ENCODE measurements around the gene AGRP.

The AGRP gene

GRCh38 chr16:67463059-67463458, 20.3 kb downstream of the AGRP start:
- no peak for DNase-seq (ENCODE audit: low read depth)

DNA sequence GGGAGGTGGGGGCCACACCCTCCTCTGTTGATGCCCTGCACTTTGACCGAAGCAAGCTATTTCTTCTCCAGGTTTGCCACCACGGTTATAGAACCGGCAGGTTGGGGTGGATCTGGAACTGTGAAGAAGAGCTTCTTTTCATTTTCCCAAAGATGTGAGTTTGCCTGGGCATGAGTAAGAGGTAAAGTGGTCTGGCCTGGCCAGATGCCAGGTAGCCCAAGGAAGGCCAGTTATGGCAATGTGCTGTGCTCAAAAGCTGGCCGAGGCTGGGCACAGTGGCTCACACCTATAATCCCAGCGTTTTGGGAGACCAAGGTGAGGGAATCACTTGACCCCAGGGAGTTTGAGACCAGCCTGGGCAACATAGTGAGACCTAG, 21.1 kb downstream of the AGRP start:
- no peak for DNase-seq (ENCODE audit: low read depth)

DNA sequence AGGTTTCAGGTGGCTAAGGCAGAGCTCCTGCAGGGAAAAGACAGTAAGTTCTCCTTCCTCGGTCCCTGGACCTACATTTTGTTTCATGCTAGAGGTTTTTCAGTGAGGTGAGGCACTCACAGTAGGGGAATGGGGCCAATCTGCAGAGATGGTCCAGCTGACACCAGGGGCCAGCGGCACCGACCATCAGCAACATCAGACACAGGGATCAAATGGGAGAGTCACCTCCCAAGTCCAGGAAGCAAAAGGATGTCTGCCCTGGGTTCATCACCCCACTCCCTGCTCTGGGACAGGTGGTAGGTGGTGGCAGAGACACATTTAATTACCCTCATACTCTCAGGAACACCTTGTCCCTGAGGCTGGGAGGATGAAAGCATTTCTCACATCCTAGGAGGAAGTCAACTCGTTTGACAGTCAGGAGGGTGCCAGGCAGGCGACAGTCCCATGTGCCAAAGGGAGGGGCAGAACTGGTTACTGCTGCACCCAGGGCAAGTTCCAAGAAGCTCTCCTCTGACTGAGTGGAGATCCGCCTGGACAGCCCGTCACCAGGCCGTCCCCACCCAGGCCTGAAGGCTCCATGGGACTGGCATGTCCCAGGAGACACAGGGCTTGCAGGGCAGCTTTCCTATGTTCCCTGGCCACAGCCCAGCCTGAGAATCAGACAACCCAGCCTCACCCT, 21.6 kb downstream of the AGRP start:
- no peak for DNase-seq (ENCODE audit: low read depth)

DNA sequence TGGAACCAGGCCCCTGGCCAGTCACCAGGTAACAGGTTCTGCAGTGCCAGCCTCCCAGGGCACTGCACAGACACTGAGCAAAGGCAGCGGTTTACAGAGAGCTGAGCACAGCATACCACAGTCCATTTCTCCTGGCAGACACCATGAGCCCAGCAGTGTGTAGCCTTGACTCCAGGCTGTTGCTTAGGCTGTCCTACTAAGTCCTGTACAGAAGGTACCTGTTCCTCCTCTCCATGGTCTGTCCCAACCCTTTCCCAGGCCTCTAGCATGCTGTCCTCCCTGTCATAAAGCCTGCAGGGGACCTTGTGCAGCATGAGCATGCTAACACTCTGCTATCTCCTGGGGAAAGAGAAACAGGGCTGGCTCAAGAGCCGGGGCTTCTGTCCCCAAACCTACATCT, 22.4 kb downstream of the AGRP start:
- DNase-seq (ENCODE audit: low read depth), result no peak

- no peak for DNase-seq (ENCODE audit: low read depth)
Observed at GRCh38 chr16:67460168-67460567, 23.2 kb downstream of the AGRP start.

DNA sequence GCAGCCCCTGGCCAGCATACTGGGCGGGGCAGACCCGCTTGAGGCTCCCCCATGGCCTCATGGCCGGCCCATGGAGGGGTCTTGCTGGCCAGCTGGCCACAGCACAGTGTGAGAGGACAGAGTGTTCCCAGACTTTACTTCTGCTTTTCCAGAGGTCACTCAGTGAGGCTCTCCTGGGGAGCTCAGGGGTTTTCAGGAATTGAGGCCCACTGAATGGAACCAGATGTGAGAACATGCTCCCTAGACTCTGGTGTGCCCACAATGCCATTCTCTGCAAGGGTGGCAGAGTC, 23.5 kb downstream of the AGRP start:
- DNase-seq (ENCODE audit: low read depth), result no peak

GRCh38 chr16:67459066-67459860, 24.1 kb downstream of the AGRP start:
- no peak for DNase-seq (ENCODE audit: low read depth)

DNA sequence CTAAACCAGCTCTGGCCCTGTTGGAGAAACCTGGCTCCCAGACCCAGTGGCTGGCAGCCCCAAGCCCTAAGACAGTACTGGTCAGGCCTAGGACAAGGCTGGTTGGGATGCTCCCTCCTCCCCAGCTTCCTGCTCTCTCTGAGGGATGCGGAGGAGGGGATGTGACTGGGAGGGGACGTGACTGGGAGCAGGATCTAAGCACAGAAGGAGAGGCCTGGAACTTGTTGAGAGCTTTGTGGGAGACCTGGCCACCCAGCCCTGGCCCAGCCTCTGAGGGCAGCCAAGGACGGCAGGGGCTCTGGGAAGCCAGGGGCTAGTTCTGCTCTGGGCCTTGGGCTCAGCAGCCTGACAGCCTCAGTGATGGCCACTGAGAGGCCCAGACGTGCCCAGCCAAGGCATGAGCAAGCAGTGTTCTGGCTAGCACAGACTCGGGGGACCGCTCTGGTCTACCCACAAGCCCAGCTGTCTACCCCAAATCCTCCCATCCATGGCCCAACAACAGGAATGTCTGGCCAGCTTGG, 25.2 kb downstream of the AGRP start:
- no peak for DNase-seq (ENCODE audit: low read depth)

DNA sequence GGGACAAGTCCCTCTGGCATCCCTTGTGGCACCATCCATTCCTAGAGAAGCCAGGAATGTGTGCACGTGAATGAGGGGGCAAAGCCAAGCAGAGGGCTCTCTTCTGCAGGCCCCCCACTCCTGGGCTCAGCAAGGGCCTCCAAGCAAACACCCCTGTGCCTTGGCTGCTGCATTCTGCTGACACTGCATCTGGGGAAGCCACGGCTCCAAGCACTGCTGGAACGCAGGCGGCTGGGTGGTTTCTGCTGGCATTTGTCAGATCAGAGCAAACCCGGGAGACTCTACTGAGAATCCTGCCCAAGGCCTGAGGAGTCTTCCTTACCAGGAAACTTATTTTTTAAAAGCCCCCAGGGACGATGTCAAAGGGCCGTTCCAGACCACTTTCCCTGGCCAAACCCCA, 25.7 kb downstream of the AGRP start:
- no peak for DNase-seq (ENCODE audit: low read depth)

- no peak for DNase-seq (ENCODE audit: low read depth)
Observed at GRCh38 chr16:67456391-67457081, 26.8 kb downstream of the AGRP start.

DNA sequence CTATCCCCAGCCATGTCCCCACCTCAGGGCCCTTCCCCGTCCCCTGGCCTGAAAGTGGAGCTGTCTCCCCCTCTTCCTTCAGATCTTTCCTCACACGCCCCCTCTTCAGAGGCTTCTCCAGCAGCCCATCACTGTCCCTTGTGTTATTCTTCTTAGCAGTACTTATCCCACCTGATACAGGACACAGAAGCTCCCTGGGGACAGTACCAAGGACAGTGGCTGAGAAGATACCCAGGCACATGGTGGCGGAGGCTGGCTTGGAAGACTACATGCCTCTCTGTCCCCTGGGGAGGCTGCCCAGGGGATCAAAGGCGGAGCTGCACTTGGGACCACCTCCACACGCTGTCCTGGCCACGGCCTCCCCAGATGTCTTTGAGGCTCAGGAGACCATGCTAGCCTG, 28.5 kb downstream of the AGRP start:
- no peak for DNase-seq (ENCODE audit: low read depth)

DNA sequence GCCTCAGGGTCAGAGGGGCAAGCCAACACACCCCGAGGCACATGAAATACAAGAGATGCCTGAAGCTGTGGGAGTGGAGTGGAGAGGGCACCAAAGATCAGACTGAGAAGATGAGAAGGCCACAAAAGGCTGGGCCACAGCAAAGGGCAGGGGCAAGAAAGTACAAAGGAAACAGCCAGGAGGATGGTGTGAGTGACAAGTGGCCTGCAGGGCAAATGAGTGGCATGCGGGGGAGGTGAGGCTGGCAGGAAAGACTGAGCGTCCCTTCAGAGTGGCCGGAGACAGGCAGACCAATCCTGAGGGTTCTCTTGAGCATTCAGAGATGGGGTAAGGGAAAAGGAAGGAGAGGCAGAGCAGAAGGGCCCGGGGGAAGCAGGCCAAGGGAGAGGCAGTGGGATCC, 29.2 kb downstream of the AGRP start:
- DNase-seq (ENCODE audit: low read depth), result no peak

DNA sequence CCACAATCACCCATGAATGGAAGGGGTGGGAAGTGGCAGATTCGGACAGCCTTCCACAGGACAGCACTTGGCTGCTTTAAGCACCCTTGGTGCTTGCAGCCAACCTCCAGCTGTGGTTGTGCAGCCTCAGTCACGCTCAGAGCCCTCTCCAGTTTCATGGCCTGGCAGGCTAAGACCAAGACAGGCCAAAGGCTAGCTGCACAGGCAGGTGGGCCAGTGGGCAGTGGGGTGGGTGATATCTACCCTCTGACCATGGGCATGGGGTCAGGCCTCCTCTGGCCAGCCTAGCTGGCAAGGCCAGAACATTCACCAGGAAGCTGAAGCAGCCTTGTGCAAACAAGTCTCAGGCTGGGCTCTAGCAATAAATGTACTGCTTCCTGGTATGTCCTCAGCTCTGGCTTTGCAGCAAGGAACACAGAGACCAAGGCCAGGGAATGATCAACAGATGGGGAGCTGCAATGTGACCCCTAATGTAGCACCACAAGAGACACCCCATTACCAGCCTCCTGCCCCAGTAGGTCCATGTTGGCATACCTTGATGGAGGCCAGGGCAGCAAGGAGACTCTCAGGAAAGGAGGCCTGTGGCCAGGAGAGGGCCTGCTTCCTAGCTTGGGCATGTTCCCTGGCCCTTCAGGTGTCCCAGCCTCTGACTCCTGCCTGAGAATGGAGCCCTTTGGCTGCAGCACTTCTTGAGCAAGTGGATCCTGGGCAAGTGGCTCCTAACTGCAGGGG, 31.5 kb downstream of the AGRP start:
- DNase-seq (ENCODE audit: low read depth), result no peak

GRCh38 chr16:67451061-67451703, 32.2 kb downstream of the AGRP start:
- DNase-seq (ENCODE audit: low read depth), result no peak

GRCh38 chr16:67449739-67450138, 33.6 kb downstream of the AGRP start:
- DNase-seq (ENCODE audit: low read depth), result no peak

DNA sequence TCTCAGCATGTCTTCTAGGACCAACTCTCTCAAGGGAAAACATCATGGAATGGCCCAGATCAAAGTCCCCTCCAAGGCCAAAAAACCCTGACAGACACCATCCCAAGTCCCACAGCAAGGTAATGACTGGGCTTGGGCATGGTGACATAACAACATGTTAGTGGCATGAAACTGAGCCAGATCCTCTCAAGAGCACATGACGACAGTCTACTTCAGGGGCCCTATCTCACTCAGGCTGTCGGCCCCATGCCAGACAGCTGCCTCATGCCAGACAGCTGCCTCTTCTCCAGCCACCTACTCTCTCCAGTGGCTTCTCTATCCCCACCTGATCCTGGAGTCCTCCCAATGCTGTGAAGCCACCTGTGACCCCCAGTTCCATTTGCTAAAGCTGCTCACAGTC, 34.0 kb downstream of the AGRP start:
- no peak for DNase-seq (ENCODE audit: low read depth)

DNA sequence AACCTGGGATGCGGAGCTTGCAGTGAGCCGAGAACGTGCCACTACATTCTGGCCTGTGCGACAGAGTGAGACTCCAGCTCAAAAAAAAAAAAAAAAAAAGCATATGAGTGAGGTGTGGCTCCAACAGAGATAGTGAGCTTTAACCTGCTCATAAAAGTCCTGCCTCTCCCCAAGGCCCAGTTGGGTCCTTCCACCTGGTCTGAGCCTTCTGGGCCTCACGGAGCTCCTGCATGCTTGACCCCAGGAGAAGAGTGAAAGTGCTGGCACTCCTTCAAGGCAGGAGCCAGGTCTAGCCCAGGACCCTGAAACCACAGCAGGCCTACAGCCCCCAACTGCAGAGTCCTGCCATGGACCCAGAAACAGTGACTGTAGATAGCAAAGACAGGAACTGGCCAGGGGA, 34.8 kb downstream of the AGRP start:
- no peak for DNase-seq (ENCODE audit: low read depth)

GRCh38 chr16:67447508-67448076, 35.8 kb downstream of the AGRP start:
- peak; percentile 6 for DNase-seq (ENCODE audit: low read depth)

GRCh38 chr16:67446968-67447507, 36.3 kb downstream of the AGRP start:
- no peak for DNase-seq (ENCODE audit: low read depth)

DNA sequence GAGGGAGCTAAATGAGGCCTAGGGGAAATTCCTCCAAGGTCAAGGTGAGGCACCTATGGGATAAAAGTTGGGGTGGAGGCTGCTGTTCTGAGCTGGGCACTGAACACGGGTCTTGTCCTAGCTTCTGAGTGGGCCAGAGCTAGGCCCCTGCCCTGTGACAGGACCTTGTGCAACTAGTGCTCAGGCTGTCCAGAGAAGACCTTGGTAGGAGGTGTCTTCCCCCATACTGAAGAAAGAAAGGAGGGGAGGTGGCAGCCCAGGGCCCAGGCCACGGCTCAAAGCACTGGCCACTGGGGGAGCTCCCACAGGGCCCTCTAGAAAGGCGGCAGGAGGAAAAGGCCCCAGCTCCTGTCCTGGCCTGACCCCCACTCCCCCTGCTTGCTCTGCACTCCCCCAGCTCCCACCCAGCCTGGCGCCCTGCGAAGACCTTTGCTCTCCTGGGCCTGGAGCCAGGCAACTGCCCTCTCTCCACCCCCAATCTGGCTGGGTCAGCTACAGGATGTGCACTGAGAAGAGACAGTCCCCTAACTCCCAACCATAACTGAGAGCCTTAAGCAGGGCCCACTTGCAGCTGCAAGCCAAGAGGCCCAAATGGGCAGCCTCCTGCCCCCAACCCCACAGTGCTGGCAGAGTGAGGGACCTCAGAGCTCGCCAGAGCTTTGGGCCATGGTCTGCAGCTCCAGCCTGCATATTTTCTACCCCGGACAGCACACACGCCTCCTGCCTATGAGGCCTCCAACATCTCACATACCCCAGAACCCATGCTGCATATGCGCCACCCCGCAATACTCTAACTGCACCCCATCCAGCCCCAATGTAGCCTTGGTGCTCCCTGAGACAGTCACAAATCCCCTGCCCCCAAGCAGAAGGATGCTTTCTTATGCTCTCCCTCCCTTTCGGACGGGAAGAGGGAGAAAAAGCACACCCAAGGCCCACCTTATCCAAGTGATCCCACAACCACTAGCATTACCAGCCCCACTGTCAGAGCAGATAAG, 37.1 kb downstream of the AGRP start:
- no peak for DNase-seq (ENCODE audit: low read depth)

Measured in stimulated activated CD8-positive, alpha-beta memory T cell treated with anti-CD3 and anti-CD28 coated beads, Interleukin-12 subunit alpha, Interleukin-12 subunit beta, amount 100 ng/mL, for 1 hour (primary cell).